GM18870 (cell line): ENCODE results near the gene MLLT1.

ENCODE experiments used
- ATAC-seq: cut with Tn5 transposase; IDR thresholded peaks from one replicate; pipeline ENCODE4 v1.9.1; 2021; ENCODE audit warnings: moderate library complexity; ENCODE audit not compliant: unreplicated experiment

The MLLT1 gene

GRCh38 chr19:6172074-6172863 lies 107.5 kb downstream of the MLLT1 start:
- no peak for ATAC-seq

GRCh38 chr19:6167115-6167514 lies 112.7 kb downstream of the MLLT1 start:
- ATAC-seq, result no peak

- ATAC-seq, result no peak
These were observed 114.8 kb downstream of the MLLT1 start for GRCh38 chr19:6164906-6165531.

GRCh38 chr19:6161271-6161850 lies 118.4 kb downstream of the MLLT1 start:
- ATAC-seq, result no peak
